Panc1 (cell line): ENCODE data around the gene PCGF5. TPM values are rescaled to one million over a fixed set of nuclear protein-coding genes. Genes with fewer than 3 reads are reported as not detected.

Source experiments
- ATAC-seq: fragments of 200-7000 bp; cut with Tn5 transposase; 2 replicates; pipeline ENCODE4 v1.9.1; 2020; ENCODE audit warnings: mild to moderate bottlenecking, moderate library complexity
- BruUV-seq: library from RNA; stranded (reverse); fragments of 400-500 nt; replicated peaks from 2 replicates; lab custom pipeline; 2021; lab: Mats Ljungman, UMichigan
- CTCF ChIA-PET: fragments of 300-600 bp; sonication (Branson Sonifier 250); formaldehyde crosslinking; loops from one replicate; lab custom pipeline; 2022; ENCODE audit warnings: antibody characterized with exemption; lab: Charles Lee
- POLR2A ChIA-PET: fragments of 300-600 bp; sonication (Branson Sonifier 250); formaldehyde crosslinking; loops from one replicate; lab custom pipeline; 2022; ENCODE audit warnings: antibody characterized with exemption; lab: Charles Lee
- DNase-seq: peaks from one replicate; pipeline ENCODE4 v3.0.0-alpha.2; 2010; ENCODE audit warnings: low read depth, low spot score
- H3K27ac ChIP-seq: 2 replicates; pipeline ENCODE4 v1.5.1; 2011; ENCODE audit warnings: mild to moderate bottlenecking, low read length, inconsistent platforms
- H3K27me3 ChIP-seq: fragments of 200-500 bp; sonication (Bioruptor generic); 2 replicates; pipeline ENCODE4 v1.6.0; 2014; ENCODE audit warnings: low read length, inconsistent platforms; ENCODE audit not compliant: control insufficient read depth, insufficient read depth
- H3K36me3 ChIP-seq: fragments of 200-500 bp; sonication (Bioruptor generic); 2 replicates; pipeline ENCODE4 v1.5.1; 2014; ENCODE audit warnings: inconsistent platforms, mild to moderate bottlenecking, low read length, moderate library complexity; ENCODE audit not compliant: control insufficient read depth, insufficient read depth
- H3K4me1 ChIP-seq: 2 replicates; pipeline ENCODE4 v1.5.1; 2011; ENCODE audit warnings: inconsistent platforms, mild to moderate bottlenecking, low read length, moderate library complexity; ENCODE audit not compliant: control insufficient read depth, insufficient read depth
- H3K4me3 ChIP-seq, 2 experiments: 2 replicates each; pipeline ENCODE4 v1.5.1; 2011 to 2012; ENCODE audit warnings: low read depth in 2 of 2, low read length in 2 of 2, mild to moderate bottlenecking in 2 of 2, inconsistent platforms in 1 of 2, moderate library complexity in 1 of 2
- H3K9me3 ChIP-seq: fragments of 200-500 bp; sonication (Bioruptor generic); 2 replicates; pipeline ENCODE4 v1.5.1; 2014; ENCODE audit warnings: low read depth, mild to moderate bottlenecking, inconsistent platforms, low read length, moderate library complexity; ENCODE audit not compliant: control insufficient read depth, insufficient read depth
- CTCF ChIP-seq: fragments of 450-650 bp; IDR thresholded peaks from 2 replicates; pipeline ENCODE4 v1.5.1; 2017; ENCODE audit warnings: mild to moderate bottlenecking
- POLR2AphosphoS5 ChIP-seq: IDR thresholded peaks from 2 replicates; pipeline ENCODE4 v1.6.1; 2012; ENCODE audit warnings: mild to moderate bottlenecking, low read depth, low read length, moderate library complexity
- REST ChIP-seq, 2 experiments: IDR thresholded peaks; 2 replicates each; pipeline ENCODE4 v1.6.1; 2011 to 2012; ENCODE audit warnings: low read depth in 2 of 2, control low read depth in 1 of 2, low read length in 1 of 2, mild to moderate bottlenecking in 1 of 2, moderate library complexity in 1 of 2; ENCODE audit not compliant: insufficient read depth in 1 of 2
- SIN3A ChIP-seq: IDR thresholded peaks from 2 replicates; pipeline ENCODE4 v1.6.1; 2012; ENCODE audit warnings: low read depth, mild to moderate bottlenecking, low read length, moderate library complexity, borderline replicate concordance; ENCODE audit not compliant: insufficient read depth
- TCF7L2 ChIP-seq: IDR thresholded peaks from 2 replicates; pipeline ENCODE4 v1.6.1; 2011; ENCODE audit warnings: mild to moderate bottlenecking, low read depth, low read length, inconsistent platforms
- in situ Hi-C: cut with HindIII; loops from 2 replicates; pipeline ENCODE4 v1.10.0; 2016; ENCODE audit warnings: low sequenced_read_pairs, low pct_unique_long_range_greater_than_20kb
- intact Hi-C: fragments of 100-400 bp; cut with micrococcal nuclease; formaldehyde crosslinking; loops from one replicate; pipeline ENCODE4 v1.10.0; 2022; ENCODE audit not compliant: unreplicated experiment
- total RNA-seq: library from RNA; stranded (reverse); gene quantifications from one replicate; pipeline ENCODE4 v1.2.1, GENCODE V29; 2021; ENCODE audit not compliant: unreplicated experiment

PCGF5 gene
- total RNA-seq, 1 experiment from 2014 or later, result 23.3 TPM

GRCh38 chr10:91229683-91230082 is 9.2 kb downstream of the PCGF5 start:
- H3K27ac ChIP-seq, result no peak overlapping the region
- no peaks in the 10 kb centered on the region for H3K9me3 ChIP-seq
- ChIA-PET CTCF (no interaction called here), POLR2A (no interaction called here)
- no peak for DNase-seq
- no peaks in the 10 kb centered on the region for H3K4me1 ChIP-seq
- in situ Hi-C loops (no loop called here), intact Hi-C loops (no loop called here)
- BruUV-seq, result no TSS peak
- no peak for ATAC-seq
- no peaks in the 10 kb centered on the region for H3K27me3 ChIP-seq
- no peaks in the 10 kb centered on the region for H3K36me3 ChIP-seq
- no peak overlapping the region for H3K4me3 ChIP-seq
- no peak for TF ChIP-seq TCF7L2
- TF ChIP-seq SIN3A, result no peak
- no peak for TF ChIP-seq CTCF
- no peak for TF ChIP-seq REST (IDR thresholded peaks at IDR 0.05; ENCODE audit: insufficient read depth in 1 of 2, low read depth in 2 of 2, low read length in 1 of 2)
- no peak for TF ChIP-seq POLR2AphosphoS5

GRCh38 chr10:91238191-91238590 is 17.7 kb downstream of the PCGF5 start:
- no peak overlapping the region for H3K4me3 ChIP-seq
- DNase-seq (no peak), ATAC-seq (no peak)
- intact Hi-C loops, result no loop called here
- H3K27ac ChIP-seq, result no peak overlapping the region
- H3K36me3 ChIP-seq, result no peaks in the 10 kb centered on the region
- in situ Hi-C loops, result no loop called here
- no peaks in the 10 kb centered on the region for H3K9me3 ChIP-seq
- ChIA-PET POLR2A (no interaction called here), CTCF (no interaction called here)
- BruUV-seq, result no TSS peak
- H3K4me1 ChIP-seq, result no peaks in the 10 kb centered on the region
- H3K27me3 ChIP-seq, result no peaks in the 10 kb centered on the region
- TF ChIP-seq CTCF (no peak), SIN3A (no peak), REST (IDR thresholded peaks at IDR 0.05; ENCODE audit: insufficient read depth in 1 of 2, low read depth in 2 of 2, low read length in 1 of 2) (no peak), POLR2AphosphoS5 (no peak), TCF7L2 (no peak)
